ENCODE measurements around the gene C2orf78.

Gene C2orf78

DNA sequence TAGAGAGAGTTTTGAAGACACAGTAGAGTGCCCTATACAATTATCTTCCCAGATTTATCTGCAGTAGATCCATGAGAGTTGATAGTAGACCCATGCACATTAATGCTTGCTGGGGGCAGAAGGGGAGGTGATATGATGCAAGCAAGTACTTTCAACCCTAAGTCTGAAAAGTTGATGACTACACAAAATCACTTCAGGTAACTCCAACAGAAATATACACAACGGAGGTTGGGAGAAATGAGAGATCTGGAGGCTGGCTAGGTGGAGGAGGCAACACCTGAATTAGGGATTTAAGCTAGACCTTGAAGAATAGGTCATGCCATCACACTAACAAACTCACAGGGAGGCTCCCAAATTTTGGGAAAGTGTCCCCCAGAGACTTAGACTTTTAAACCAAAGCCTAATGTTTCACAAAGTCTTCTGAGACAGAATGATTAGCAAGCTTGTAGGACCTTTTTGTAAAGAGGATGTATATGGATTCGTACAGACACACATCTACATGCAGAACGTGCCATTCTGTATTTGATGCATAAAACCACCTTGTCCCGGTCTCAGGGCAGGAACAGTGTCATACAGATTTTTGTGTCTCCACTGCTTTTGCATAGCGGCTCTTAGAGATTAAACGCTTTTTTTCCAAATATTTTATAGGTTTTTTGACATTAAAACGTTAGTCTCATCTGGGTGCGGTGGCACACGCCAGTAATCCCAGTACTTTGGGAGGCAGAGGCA lies 43.8 kb downstream of the C2orf78 start:
- Histone ChIP-seq H3K4me3 (ENCODE audit: low read depth, low read length) (peak overlapping the region; percentile 95), H3K36me3 (ENCODE audit: control insufficient read depth, insufficient read depth, low read length) (peaks cover 6% of the 10 kb centered on the region), H3K27me3 (ENCODE audit: control insufficient read depth, insufficient read depth, low read length) (no peaks in the 10 kb centered on the region), H3K9ac (ENCODE audit: low read depth, low read length) (no peak overlapping the region), H3K9me3 (ENCODE audit: control insufficient read depth, insufficient read depth, low read length) (no peaks in the 10 kb centered on the region), H3K4me1 (ENCODE audit: control insufficient read depth, insufficient read depth, low read length) (peaks cover 8% of the 10 kb centered on the region)

DNA sequence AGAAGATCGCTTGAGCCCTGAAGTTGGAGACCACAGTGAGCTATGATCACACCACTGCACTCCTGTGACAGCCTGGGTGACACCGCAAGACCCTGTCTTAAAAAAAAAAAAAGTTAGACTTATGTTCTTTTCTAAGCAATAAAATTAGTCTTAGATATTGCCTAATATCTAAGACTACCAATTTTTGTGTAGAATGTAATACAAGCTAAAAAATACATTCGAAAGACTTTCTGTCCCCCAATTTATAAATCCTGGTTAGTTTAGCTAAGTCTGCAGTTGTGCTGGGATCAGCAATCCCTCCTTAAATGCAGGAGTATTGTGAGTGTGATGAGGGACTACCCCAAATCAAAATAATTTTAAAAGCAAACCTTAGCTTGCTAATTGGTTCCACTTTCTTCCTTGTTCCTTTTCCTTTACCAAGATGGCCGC lies 44.4 kb downstream of the C2orf78 start:
- H3K4me3 ChIP-seq (ENCODE audit: low read depth, low read length): peak overlapping the region; percentile 95
- H3K27me3 ChIP-seq (ENCODE audit: control insufficient read depth, insufficient read depth, low read length): no peaks in the 10 kb centered on the region
- no peaks in the 10 kb centered on the region for H3K9me3 ChIP-seq (ENCODE audit: control insufficient read depth, insufficient read depth, low read length)
- H3K36me3 ChIP-seq (ENCODE audit: control insufficient read depth, insufficient read depth, low read length): peaks cover 8% of the 10 kb centered on the region
- H3K4me1 ChIP-seq (ENCODE audit: control insufficient read depth, insufficient read depth, low read length): peaks cover 8% of the 10 kb centered on the region
- H3K9ac ChIP-seq (ENCODE audit: low read depth, low read length): no peak overlapping the region

DNA sequence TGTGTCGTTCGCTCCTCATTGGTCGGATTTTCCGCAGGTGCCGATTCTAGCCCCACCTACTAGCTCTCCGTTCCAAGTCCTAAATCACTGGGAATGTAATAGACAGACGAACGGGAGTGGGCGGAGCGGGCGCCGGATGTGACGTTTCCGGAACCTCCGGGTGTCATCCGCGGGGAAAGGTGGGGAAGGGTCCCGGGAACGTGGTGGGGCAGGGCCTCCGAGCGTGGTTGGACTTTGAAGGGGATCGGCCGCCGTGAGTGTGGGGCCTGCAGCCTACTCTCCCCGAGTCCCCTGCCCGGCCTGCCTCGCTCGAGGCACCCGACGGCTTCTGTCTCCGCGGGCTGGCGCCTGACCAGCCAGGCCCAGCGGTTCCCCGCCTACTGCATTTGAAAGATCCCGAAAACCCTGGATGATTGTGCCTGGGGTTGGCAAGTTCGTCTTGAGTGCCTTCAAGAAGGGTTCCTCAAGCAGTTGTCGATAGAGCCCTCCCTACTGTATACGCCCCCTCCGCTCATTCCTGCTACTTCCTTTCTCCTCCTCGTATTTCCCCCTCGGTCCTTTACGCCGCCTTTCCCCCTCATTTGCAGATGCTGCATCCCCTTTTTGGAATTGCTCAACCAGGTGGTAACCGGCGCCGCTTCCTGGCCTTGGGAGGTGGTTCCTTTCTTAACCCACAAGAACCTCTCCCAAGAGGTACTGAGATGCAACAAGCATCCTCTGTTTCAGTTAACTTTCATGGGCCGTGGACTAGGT lies 45.0 kb downstream of the C2orf78 start, which contains the start of gene STAMBP:
Gene STAMBP (plus strand): TSS at position 144 of the 753 bp plus-strand sequence. CDS start 1,896 bp downstream, outside the sequence.
- H3K4me3 ChIP-seq (ENCODE audit: low read depth, low read length): peak within 1 kb of the TSS; percentile 95
- no peaks in the 10 kb centered on the region for H3K27me3 ChIP-seq (ENCODE audit: control insufficient read depth, insufficient read depth, low read length)
- H3K4me1 ChIP-seq (ENCODE audit: control insufficient read depth, insufficient read depth, low read length): peaks cover 8% of the 10 kb centered on the region
- peaks cover 10% of the 10 kb centered on the region for H3K36me3 ChIP-seq (ENCODE audit: control insufficient read depth, insufficient read depth, low read length)
- H3K9ac ChIP-seq (ENCODE audit: low read depth, low read length): peak within 1 kb of the TSS; percentile 90
- H3K9me3 ChIP-seq (ENCODE audit: control insufficient read depth, insufficient read depth, low read length): no peaks in the 10 kb centered on the region

DNA sequence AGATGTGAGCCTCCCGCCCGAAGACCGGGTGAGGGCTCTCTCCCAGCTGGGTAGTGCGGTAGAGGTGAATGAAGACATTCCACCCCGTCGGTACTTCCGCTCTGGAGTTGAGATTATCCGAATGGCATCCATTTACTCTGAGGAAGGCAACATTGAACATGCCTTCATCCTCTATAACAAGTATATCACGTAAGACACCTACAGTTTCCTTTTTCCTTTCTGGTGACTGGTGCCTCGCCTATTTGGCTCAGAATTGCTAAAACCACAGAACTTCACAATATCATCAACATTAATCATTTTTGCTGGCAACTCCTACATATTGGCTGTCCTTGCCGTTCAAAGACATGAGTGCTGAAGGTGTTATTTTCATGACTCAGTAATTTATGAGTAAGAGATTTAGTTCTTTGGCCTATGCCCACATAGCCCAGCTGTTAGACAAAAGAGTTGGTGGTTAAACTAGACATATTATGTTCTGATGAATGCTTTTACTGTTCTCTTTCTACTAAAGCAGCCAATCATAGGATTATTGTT lies 47.0 kb downstream of the C2orf78 start:
- peaks cover 8% of the 10 kb centered on the region for H3K4me1 ChIP-seq (ENCODE audit: control insufficient read depth, insufficient read depth, low read length)
- no peak overlapping the region for H3K9ac ChIP-seq (ENCODE audit: low read depth, low read length)
- H3K27me3 ChIP-seq (ENCODE audit: control insufficient read depth, insufficient read depth, low read length): no peaks in the 10 kb centered on the region
- peaks cover 10% of the 10 kb centered on the region for H3K36me3 ChIP-seq (ENCODE audit: control insufficient read depth, insufficient read depth, low read length)
- no peak overlapping the region for H3K4me3 ChIP-seq (ENCODE audit: low read depth, low read length)
- H3K9me3 ChIP-seq (ENCODE audit: control insufficient read depth, insufficient read depth, low read length): no peaks in the 10 kb centered on the region

DNA sequence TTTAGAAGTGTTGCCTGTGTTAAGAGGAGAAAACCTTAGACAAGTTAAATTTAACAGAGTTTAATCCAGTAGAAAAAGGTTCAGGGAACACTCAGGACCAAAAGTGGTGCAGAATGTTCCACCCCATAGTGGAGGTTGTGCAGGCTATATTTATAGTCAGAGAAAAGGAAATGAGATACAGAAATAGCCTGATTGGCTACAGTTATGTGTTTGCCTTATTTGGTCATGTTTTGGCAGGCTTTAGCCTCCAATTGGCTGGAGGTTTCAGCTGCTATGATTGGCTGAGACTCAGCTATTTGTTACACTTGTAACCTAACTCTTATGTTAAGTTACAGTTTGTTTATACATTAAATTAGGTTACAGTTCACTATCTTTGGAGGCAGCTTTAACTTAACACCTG lies 48.9 kb downstream of the C2orf78 start:
- no peak overlapping the region for H3K9ac ChIP-seq (ENCODE audit: low read depth, low read length)

GRCh38 chr2:73836141-73836943 lies 52.4 kb downstream of the C2orf78 start:
- H3K27me3 ChIP-seq (ENCODE audit: control insufficient read depth, insufficient read depth, low read length): no peaks in the 10 kb centered on the region
- H3K4me1 ChIP-seq (ENCODE audit: control insufficient read depth, insufficient read depth, low read length): no peaks in the 10 kb centered on the region
- H3K4me3 ChIP-seq (ENCODE audit: low read depth, low read length): no peak overlapping the region
- no peak overlapping the region for H3K9ac ChIP-seq (ENCODE audit: low read depth, low read length)
- H3K36me3 ChIP-seq (ENCODE audit: control insufficient read depth, insufficient read depth, low read length): peaks cover 16% of the 10 kb centered on the region
- H3K9me3 ChIP-seq (ENCODE audit: control insufficient read depth, insufficient read depth, low read length): no peaks in the 10 kb centered on the region

More for the DNA sequence above, 48.9 kb downstream of the C2orf78 start:
- H3K4me3 ChIP-seq (ENCODE audit: low read depth, low read length): no peak overlapping the region
- peaks cover 8% of the 10 kb centered on the region for H3K4me1 ChIP-seq (ENCODE audit: control insufficient read depth, insufficient read depth, low read length)
- no peaks in the 10 kb centered on the region for H3K9me3 ChIP-seq (ENCODE audit: control insufficient read depth, insufficient read depth, low read length)
- H3K36me3 ChIP-seq (ENCODE audit: control insufficient read depth, insufficient read depth, low read length): peaks cover 16% of the 10 kb centered on the region
- no peaks in the 10 kb centered on the region for H3K27me3 ChIP-seq (ENCODE audit: control insufficient read depth, insufficient read depth, low read length)

GRCh38 chr2:73837847-73838585 lies 54.0 kb downstream of the C2orf78 start:
- Histone ChIP-seq H3K4me1 (ENCODE audit: control insufficient read depth, insufficient read depth, low read length) (no peaks in the 10 kb centered on the region), H3K27me3 (ENCODE audit: control insufficient read depth, insufficient read depth, low read length) (no peaks in the 10 kb centered on the region), H3K4me3 (ENCODE audit: low read depth, low read length) (no peak overlapping the region), H3K36me3 (ENCODE audit: control insufficient read depth, insufficient read depth, low read length) (peaks cover 9% of the 10 kb centered on the region), H3K9me3 (ENCODE audit: control insufficient read depth, insufficient read depth, low read length) (no peaks in the 10 kb centered on the region), H3K9ac (ENCODE audit: low read depth, low read length) (no peak overlapping the region)

DNA sequence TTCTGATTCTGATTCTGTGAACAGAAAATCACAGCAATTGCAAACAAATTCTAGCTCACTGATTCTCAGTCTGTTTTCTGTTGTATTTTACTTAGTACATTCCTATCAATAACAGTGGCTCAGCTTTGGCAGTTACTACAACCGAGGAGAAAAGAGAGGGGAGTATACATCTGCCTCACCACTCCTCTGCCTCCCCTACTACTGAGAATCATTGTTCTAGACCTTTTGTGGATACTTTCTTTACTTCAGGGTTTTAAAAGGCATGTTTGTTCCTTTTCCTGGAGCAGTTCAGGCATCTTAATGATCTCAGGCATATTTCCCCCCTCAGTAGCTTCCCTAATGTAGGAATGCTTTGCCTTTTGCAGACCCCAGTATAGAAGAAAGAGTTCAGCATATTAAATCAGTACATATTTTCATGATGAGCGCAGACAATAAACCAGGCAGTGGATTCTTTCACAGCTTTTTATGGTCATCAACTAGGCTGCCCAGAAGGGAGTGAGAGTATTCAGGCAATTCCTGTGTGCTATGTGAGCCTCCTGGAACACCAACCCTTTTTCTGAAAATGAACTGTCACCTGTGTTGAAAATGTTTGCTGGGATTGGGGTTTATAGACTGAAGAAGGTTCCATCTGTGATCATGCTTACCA lies 55.0 kb downstream of the C2orf78 start:
- Histone ChIP-seq H3K27me3 (ENCODE audit: control insufficient read depth, insufficient read depth, low read length) (no peaks in the 10 kb centered on the region), H3K9me3 (ENCODE audit: control insufficient read depth, insufficient read depth, low read length) (no peaks in the 10 kb centered on the region), H3K4me1 (ENCODE audit: control insufficient read depth, insufficient read depth, low read length) (no peaks in the 10 kb centered on the region), H3K36me3 (ENCODE audit: control insufficient read depth, insufficient read depth, low read length) (peaks cover 7% of the 10 kb centered on the region), H3K4me3 (ENCODE audit: low read depth, low read length) (no peak overlapping the region), H3K9ac (ENCODE audit: low read depth, low read length) (no peak overlapping the region)

DNA sequence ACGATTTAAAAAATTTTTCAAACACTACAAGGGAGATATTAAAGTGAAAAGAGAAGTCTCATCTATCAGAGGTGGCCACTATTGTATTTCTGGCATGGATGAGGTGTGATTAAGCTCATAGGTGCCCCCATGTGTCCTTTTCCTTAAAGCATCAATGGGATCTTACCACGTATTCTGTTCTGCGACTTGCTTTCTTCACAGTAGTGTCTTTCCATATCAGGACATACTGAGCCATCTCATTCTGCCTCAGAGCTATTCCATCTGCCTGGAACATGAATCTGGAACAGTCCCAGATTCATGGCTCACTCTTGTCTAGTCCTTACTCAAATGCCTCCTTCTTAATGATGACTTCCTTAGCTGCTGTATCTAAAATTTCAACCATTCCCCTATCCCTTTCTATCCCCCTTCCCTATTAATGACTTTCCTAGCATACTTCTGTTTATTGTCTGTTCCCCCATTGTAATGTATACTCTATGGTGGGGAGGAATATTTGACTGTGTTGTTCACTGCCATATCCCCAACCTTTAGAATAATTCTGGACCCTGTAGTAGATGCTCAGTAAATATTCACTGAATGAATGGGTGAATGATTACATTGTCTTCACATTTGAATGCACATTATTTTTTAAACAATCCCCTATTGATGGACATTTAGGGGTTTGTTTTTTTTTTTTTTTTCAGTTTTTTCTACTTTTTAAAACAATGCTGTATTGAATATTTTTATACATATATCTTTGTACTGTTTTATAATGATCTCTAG lies 55.8 kb downstream of the C2orf78 start:
- Histone ChIP-seq H3K4me1 (ENCODE audit: control insufficient read depth, insufficient read depth, low read length) (no peaks in the 10 kb centered on the region), H3K36me3 (ENCODE audit: control insufficient read depth, insufficient read depth, low read length) (peaks cover 10% of the 10 kb centered on the region), H3K4me3 (ENCODE audit: low read depth, low read length) (no peak overlapping the region), H3K27me3 (ENCODE audit: control insufficient read depth, insufficient read depth, low read length) (no peaks in the 10 kb centered on the region), H3K9ac (ENCODE audit: low read depth, low read length) (no peak overlapping the region), H3K9me3 (ENCODE audit: control insufficient read depth, insufficient read depth, low read length) (no peaks in the 10 kb centered on the region)
